Fibroblast of lung (primary cell): ENCODE results near the gene TSPAN33.

Experiments used
- CTCF ChIP-seq, 2 donors: IDR thresholded peaks in 1 of 2; conservative IDR thresholded peaks in 1 of 2; 1 replicate in 1 of 2; 2 replicates in 1 of 2; pipeline ENCODE4 v1.5.1; 2011 to 2012; ENCODE audit warnings: low read length in 2 of 2, control low read depth in 1 of 2, inconsistent platforms in 1 of 2, low read depth in 1 of 2, mild to moderate bottlenecking in 1 of 2
- EZH2 ChIP-seq: IDR thresholded peaks from 2 replicates; pipeline ENCODE4 v1.5.1; 2012; ENCODE audit warnings: low read length, control low read depth, mild to moderate bottlenecking; ENCODE audit errors: missing control alignments

- TF ChIP-seq CTCF (conservative IDR thresholded peaks at IDR 0.05 in 1 of 2, IDR thresholded peaks at IDR 0.05 in 1 of 2; ENCODE audit: low read depth in 1 of 2, low read length in 2 of 2) = no peak
- no peak for TF ChIP-seq EZH2
Measured at GRCh38 chr7:129208667-129209066, 64.2 kb downstream of the TSPAN33 start.
